ENCODE measurements around the gene NR4A2.

DNA sequence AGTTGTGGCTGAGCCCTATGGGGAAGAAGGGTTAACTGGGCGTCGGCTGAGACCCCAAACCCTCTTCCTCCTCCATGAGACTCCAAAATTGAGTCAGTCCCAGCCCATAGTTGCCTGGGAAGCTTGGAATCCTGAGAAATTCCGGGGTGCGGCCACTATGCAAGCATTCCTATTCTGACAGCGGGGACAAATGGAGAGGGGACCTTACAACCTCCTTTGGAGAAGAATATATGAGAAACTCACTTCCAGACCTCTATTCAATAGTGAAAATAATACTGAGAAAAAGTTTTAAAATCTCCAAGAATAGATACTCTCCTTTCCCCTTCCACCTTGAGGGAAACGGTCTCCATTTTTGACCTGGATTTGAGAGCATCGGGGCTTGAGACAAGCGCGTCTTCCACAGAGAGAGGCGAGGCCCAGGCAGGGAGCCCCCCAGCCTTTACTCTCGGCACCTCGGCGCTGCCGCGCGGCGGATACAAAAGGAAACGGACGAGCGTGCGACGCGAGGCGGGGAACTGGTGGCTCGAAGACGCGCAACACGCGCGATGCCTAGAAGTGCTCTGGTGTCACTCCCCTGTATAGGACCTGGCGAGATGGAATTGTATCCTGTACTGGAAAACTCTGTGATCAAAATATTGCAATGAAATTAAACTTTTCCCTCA, 11.1 kb downstream of the NR4A2 start:
- TF ChIP-seq, protein P1, sequence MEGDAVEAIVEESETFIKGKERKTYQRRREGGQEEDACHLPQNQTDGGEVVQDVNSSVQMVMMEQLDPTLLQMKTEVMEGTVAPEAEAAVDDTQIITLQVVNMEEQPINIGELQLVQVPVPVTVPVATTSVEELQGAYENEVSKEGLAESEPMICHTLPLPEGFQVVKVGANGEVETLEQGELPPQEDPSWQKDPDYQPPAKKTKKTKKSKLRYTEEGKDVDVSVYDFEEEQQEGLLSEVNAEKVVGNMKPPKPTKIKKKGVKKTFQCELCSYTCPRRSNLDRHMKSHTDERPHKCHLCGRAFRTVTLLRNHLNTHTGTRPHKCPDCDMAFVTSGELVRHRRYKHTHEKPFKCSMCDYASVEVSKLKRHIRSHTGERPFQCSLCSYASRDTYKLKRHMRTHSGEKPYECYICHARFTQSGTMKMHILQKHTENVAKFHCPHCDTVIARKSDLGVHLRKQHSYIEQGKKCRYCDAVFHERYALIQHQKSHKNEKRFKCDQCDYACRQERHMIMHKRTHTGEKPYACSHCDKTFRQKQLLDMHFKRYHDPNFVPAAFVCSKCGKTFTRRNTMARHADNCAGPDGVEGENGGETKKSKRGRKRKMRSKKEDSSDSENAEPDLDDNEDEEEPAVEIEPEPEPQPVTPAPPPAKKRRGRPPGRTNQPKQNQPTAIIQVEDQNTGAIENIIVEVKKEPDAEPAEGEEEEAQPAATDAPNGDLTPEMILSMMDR (conservative IDR thresholded peaks at IDR 0.05; ENCODE audit: low read depth, low read length) = no peak
- TF ChIP-seq EZH2phosphoT487 (IDR thresholded peaks at IDR 0.05; ENCODE audit: borderline replicate concordance, low read length) = no peak

Measured in PC-3 (cell line).